NOMO-1 treated with DMSO at 0.1 percent for 48 hours (cell line): ENCODE data around the gene MAGEA4.

Experiments
- DNase-seq: peaks from one replicate; lab custom pipeline; 2025; ENCODE audit not compliant: unreplicated experiment; lab: John Stamatoyannopoulos, UW

Gene MAGEA4

DNA sequence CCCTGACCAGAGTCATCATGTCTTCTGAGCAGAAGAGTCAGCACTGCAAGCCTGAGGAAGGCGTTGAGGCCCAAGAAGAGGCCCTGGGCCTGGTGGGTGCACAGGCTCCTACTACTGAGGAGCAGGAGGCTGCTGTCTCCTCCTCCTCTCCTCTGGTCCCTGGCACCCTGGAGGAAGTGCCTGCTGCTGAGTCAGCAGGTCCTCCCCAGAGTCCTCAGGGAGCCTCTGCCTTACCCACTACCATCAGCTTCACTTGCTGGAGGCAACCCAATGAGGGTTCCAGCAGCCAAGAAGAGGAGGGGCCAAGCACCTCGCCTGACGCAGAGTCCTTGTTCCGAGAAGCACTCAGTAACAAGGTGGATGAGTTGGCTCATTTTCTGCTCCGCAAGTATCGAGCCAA, 11.0 kb downstream of the MAGEA4 start:
- DNase-seq = no peak

DNA sequence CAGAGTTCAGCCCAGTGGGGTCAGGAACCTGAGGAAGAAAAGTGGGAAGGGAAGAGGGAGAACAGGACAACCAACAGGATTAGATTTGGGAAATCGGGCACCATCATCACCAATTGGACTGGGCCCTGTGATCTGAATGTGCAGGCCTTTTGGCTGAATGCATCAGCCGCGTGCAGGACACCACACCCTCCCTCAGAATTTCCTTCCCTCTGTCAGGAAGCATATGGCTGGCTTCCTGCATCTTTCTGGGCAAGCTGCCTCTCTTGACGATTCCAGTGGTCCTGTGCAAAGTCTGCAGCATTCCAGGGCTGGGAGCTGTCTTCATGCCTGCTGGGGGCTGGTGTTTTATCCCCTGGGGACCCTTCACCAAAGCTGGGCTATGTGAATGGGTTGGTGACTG, 16.4 kb downstream of the MAGEA4 start:
- no peak for DNase-seq

GRCh38 chrX:151935358-151935757, 22.7 kb downstream of the MAGEA4 start:
- DNase-seq = no peak

DNA sequence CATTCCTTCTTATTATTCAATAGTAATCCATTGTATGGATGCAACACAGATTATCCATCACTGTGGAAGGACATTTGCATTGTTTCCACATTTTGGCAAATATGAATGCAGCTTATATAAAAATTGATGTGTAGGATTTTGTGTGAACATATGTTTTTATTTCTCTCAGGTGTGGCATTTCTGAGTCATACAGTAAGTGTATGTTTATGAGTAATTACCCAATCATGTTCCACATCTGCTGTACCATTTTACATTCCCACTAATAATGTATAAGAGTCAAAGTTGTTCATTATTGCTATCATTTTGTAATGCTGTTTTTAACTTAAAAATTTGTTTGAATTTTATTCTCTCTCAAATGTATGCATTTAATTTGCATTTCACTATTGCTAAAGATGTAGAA, 25.5 kb downstream of the MAGEA4 start:
- DNase-seq = no peak

- no peak for DNase-seq
Observed at GRCh38 chrX:151954730-151955129, 42.0 kb downstream of the MAGEA4 start.

- no peak for DNase-seq
Observed at GRCh38 chrX:151958101-151958500, 45.4 kb downstream of the MAGEA4 start.

GRCh38 chrX:151962034-151962433, 49.3 kb downstream of the MAGEA4 start:
- no peak for DNase-seq

GRCh38 chrX:151966236-151966635, 53.5 kb downstream of the MAGEA4 start:
- no peak for DNase-seq

DNA sequence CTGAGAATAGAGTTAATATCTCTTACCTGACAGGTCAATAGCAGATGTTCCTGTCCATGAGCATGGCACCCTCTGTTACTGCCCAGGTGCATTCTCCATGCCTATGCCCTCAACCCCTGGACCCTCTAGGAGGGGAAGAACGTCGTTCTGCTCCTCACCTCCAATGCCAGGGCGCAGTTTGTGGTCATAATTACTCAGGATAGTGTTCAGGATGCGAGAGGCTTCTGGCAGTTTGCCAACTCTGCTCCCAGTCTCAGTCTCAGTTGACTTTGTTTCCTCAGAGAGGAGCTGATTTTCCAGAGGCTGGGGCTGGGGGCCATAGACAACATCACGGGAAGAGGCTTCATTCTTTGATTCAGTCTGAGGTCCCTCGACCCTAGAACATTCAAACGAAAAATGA, 57.3 kb downstream of the MAGEA4 start:
- no peak for DNase-seq

DNA sequence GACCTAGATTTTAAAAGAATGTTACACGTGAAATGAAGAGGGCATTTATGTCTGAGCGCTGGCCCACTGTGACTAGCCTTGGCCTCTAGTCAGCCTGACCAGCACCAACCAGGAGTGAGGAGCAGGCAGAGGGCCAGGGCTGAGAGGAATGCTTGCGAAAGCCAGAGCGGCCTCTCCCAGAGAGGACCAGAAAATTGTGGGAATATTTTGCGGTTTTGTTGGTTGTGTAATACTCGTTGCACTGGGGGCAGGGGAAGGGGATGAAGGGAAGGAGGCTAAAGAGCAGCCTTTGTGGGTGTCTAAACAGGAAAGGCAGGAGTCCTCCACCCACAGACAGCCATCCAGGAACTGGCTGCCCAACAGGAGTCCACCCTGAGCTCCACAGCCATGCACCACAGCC, 58.0 kb downstream of the MAGEA4 start:
- DNase-seq = no peak

DNA sequence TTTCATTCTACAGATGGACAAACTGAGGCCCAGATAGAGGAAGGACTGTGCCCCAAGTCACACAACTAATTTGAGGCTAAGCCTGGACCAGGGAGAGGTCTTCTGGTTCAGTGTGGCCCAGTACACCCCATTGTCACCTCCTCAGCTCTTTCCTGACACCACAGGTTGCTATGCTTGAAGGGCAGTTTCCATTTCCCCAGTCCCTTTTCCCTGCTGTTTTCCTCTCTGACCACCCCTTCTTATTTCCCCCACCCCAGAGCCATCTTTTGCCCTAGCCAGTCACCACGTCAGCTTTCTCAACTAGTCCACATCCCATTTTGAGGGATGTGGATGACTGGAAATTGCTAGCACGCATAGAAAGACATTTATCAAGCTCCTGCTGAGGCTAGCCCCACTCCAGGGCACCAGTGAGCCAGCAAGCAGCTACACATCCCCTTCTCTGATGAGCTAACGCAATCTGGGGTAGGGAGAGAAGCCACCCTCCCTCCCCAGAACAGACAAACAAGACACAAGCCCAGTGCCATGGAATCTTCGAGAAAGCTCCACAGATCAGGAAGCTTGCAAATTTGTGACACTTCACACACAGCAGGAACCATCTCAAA, 60.5 kb downstream of the MAGEA4 start:
- no peak for DNase-seq

DNA sequence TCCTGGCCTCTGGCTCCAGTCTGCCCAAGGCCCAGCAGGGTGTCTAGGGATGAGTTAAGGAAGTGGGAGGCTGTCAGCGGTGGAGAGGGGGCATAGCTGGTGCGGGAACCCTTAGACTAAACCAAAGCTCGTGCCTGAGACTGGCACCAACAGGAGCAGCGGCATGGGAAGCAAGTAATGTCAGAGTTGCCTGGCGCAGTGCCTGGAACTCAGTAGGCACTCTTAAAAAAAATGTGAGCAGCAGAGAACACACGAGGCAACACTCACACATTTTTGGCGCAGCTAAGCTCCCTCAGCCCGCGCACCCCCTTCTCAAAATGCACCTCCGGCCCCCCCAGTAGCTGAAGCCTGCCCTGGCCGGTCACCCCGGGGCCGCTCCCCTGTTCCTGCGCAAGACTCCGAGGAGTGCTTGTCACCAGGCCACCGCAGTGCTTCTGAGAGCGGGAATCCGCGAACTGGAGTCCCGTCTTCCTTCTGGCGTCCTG, 61.2 kb downstream of the MAGEA4 start:
- DNase-seq = no peak
